ENCODE results near the gene CEACAM3. TPM values are rescaled to one million over a fixed set of nuclear protein-coding genes. Genes with fewer than 3 reads are reported as not detected.

Gene CEACAM3
- total RNA-seq, 2 donors from 2014 or later = not detected

DNA sequence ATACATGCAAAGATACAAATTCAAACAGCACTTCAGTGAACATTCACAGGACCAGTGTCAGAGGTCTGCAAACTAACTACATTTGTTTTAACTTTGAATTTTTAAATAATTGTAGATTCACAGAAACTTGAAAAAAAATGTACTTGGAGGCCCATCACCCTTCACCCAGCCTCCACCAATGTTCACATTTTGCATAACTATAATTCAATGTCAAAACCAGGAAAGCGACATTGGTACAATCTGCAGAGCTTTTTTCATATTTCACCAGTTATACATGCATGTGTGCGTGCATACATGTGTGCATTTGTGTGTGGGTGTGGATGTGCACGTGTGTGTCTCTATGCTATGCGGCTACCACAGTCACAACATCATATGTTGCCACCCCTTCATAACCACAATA, 18.9 kb downstream of the CEACAM3 start:
- no peaks in the 10 kb centered on the region for H3K9me3 ChIP-seq (ENCODE audit: control insufficient read depth, low read length)
- WGBS, 2 experiments (ENCODE audit: insufficient coverage in 1 of 2, insufficient read length in 1 of 2) = 33% methylated on average over 2 of the region's 4 CpGs; no CpG with 5 or more reads in 1 of the 2 experiments

GRCh38 chr19:41816761-41817160, 20.4 kb downstream of the CEACAM3 start:
- no peak overlapping the region for H3K4me3 ChIP-seq (ENCODE audit: low read length)
- no peak overlapping the region for H3K27ac Mint-ChIP-seq
- H3K36me3 Mint-ChIP-seq (ENCODE audit: low read depth) = no peaks in the 10 kb centered on the region
- peaks cover 1% of the 10 kb centered on the region for H3K27me3 Mint-ChIP-seq (ENCODE audit: insufficient read depth)
- no peak overlapping the region for H3K4me3 Mint-ChIP-seq
- no peaks in the 10 kb centered on the region for H3K9me3 ChIP-seq (ENCODE audit: control insufficient read depth, low read length)
- H3K4me1 ChIP-seq (ENCODE audit: control insufficient read depth, insufficient read depth, low read length) = no peaks in the 10 kb centered on the region
- H3K9me3 Mint-ChIP-seq = peaks cover 15% of the 10 kb centered on the region
- no peaks in the 10 kb centered on the region for H3K36me3 ChIP-seq (ENCODE audit: control insufficient read depth, insufficient read depth, low read length)
- WGBS, 2 experiments (ENCODE audit: insufficient coverage in 1 of 2, insufficient read length in 1 of 2) = 85 to 100% methylated on average over 2 of the region's 2 CpGs
- no peaks in the 10 kb centered on the region for H3K4me1 Mint-ChIP-seq
- no peak overlapping the region for H3K27ac ChIP-seq (ENCODE audit: low read depth, low read length)
- TF ChIP-seq CTCF (conservative IDR thresholded peaks at IDR 0.05) = no peak
- H3K27me3 ChIP-seq (ENCODE audit: control insufficient read depth, insufficient read depth, low read length, poor library complexity, severe bottlenecking) = peaks cover 11% of the 10 kb centered on the region
- H3K9ac ChIP-seq (ENCODE audit: extremely low read depth, low read length, poor library complexity, severe bottlenecking) = no peak overlapping the region
- no peak for DNase-seq

More for the DNA sequence above, 18.9 kb downstream of the CEACAM3 start:
- H3K27ac ChIP-seq (ENCODE audit: low read depth, low read length) = no peak overlapping the region
- H3K27ac Mint-ChIP-seq = no peak overlapping the region
- DNase-seq = no peak
- no peak overlapping the region for H3K9ac ChIP-seq (ENCODE audit: extremely low read depth, low read length, poor library complexity, severe bottlenecking)
- H3K27me3 Mint-ChIP-seq (ENCODE audit: insufficient read depth) = peaks cover 1% of the 10 kb centered on the region
- H3K36me3 ChIP-seq (ENCODE audit: control insufficient read depth, insufficient read depth, low read length) = no peaks in the 10 kb centered on the region
- peaks cover 11% of the 10 kb centered on the region for H3K27me3 ChIP-seq (ENCODE audit: control insufficient read depth, insufficient read depth, low read length, poor library complexity, severe bottlenecking)
- TF ChIP-seq CTCF (conservative IDR thresholded peaks at IDR 0.05) = no peak
- no peaks in the 10 kb centered on the region for H3K4me1 ChIP-seq (ENCODE audit: control insufficient read depth, insufficient read depth, low read length)
- H3K36me3 Mint-ChIP-seq (ENCODE audit: low read depth) = no peaks in the 10 kb centered on the region
- no peak overlapping the region for H3K4me3 ChIP-seq (ENCODE audit: low read length)
- no peak overlapping the region for H3K4me3 Mint-ChIP-seq
- H3K9me3 Mint-ChIP-seq = peaks cover 15% of the 10 kb centered on the region
- no peaks in the 10 kb centered on the region for H3K4me1 Mint-ChIP-seq

DNA sequence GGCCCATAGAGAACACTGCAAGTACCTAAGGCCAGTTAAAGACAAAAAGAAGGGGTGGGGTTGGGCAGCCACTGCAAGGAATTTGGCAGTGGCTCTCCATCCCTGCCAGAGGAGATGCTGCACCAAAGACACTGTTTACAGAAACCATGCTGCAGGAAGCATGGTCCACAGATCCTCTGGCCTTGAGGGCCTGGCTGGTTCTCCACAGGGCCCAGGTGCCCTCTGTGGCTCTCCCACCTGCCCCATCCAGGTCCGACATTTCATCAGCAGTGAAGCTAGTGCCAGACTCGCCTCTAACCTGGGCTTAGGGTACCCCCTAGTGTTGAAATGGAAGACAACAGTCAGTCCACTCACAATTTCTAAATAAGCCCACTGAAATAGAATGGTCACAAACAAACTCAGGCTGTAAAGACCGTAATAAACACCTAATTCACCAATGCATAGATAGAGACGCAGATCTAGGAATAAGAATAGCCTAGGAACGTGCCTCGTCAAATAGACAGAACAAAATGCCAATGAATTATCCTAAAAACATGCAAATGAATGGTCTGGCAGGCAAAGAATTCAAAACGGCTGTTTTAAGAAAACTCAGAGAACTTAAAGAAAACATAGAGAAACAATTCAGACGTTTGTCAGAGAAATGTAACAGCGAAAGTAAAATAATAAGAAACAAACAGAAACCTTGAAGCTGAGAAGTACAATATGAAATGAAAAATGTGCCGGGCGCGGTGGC, 24.8 kb downstream of the CEACAM3 start:
- Histone ChIP-seq H3K9me3 (ENCODE audit: control insufficient read depth, low read length) (no peaks in the 10 kb centered on the region), H3K27me3 (ENCODE audit: control insufficient read depth, insufficient read depth, low read length, poor library complexity, severe bottlenecking) (no peaks in the 10 kb centered on the region), H3K36me3 (ENCODE audit: control insufficient read depth, insufficient read depth, low read length) (no peaks in the 10 kb centered on the region), H3K4me1 (ENCODE audit: control insufficient read depth, insufficient read depth, low read length) (no peaks in the 10 kb centered on the region), H3K4me3 (ENCODE audit: low read length) (no peak overlapping the region), H3K27ac (ENCODE audit: low read depth, low read length) (no peak overlapping the region), H3K9ac (ENCODE audit: extremely low read depth, low read length, poor library complexity, severe bottlenecking) (no peak overlapping the region)
- WGBS, 2 experiments (ENCODE audit: insufficient coverage in 1 of 2, insufficient read length in 1 of 2) = 48 to 61% methylated on average over 8 to 12 of the region's 12 CpGs
- Mint-ChIP-seq H3K9me3 (peaks cover 2% of the 10 kb centered on the region), H3K36me3 (ENCODE audit: low read depth) (no peaks in the 10 kb centered on the region), H3K27ac (no peak overlapping the region), H3K27me3 (ENCODE audit: insufficient read depth) (peaks cover 1% of the 10 kb centered on the region), H3K4me3 (no peak overlapping the region), H3K4me1 (no peaks in the 10 kb centered on the region)
- DNase-seq = peak; percentile 84
- peak; percentile 85 for TF ChIP-seq CTCF (conservative IDR thresholded peaks at IDR 0.05)
